GM12865 (cell line): Measurements from ENCODE around the gene C1QTNF4.

Experiments
- DNase-seq: peaks from one replicate; pipeline ENCODE4 v3.0.0; 2010; ENCODE audit warnings: low read depth
- H3K4me3 ChIP-seq: 2 replicates; pipeline ENCODE4 v1.5.1; 2011; ENCODE audit warnings: mild to moderate bottlenecking, low read depth, low read length, control low read depth
- CTCF ChIP-seq: IDR thresholded peaks from 2 replicates; pipeline ENCODE4 v1.5.1; 2011; ENCODE audit warnings: low read length, control low read depth, low read depth, inconsistent platforms; ENCODE audit not compliant: insufficient read depth; ENCODE audit errors: missing control alignments

The C1QTNF4 gene

DNA sequence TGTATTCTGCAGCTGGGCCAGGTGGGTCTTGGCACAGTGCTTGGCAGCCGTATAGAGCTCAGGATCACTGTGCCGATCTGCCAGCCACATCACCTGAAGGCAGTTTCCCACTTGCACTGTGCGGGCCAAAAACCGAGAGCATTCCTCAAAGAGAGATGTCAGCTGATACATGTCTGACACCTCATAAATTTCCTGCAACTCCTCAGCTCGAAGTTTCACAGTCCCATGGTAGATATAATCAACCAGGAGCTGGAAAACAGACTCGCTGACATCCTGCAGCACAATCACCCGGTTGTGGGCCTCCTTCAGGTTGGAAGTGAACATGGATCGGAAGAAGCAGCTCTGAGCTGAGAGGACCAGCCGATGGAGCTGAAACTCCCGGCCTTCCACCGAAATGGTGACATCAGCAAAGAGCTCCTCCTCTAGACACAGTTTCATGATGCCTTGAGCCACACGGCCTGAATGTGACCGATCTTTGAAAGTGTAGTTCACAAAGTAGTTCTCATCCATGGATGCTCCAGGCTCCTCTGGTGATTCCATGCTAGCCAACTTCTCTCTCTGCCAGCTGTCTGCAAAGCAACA, 16.7 kb downstream of the C1QTNF4 start:
- no peak for DNase-seq
- TF ChIP-seq CTCF: no peak
- peak overlapping the region; percentile 86 for H3K4me3 ChIP-seq

GRCh38 chr11:47573321-47573720, 20.9 kb downstream of the C1QTNF4 start:
- H3K4me3 ChIP-seq: no peak overlapping the region
- no peak for DNase-seq
- no peak for TF ChIP-seq CTCF

- TF ChIP-seq CTCF: no peak
- H3K4me3 ChIP-seq: no peak overlapping the region
- no peak for DNase-seq
These were observed 21.4 kb downstream of the C1QTNF4 start for GRCh38 chr11:47572715-47573255.

- TF ChIP-seq CTCF: no peak
- H3K4me3 ChIP-seq: no peak overlapping the region
- DNase-seq: no peak
These were observed 22.3 kb downstream of the C1QTNF4 start for GRCh38 chr11:47571895-47572294.

- no peak overlapping the region for H3K4me3 ChIP-seq
- no peak for DNase-seq
- TF ChIP-seq CTCF: no peak
These were observed 22.9 kb downstream of the C1QTNF4 start for GRCh38 chr11:47571357-47571729.

- no peak for TF ChIP-seq CTCF
- H3K4me3 ChIP-seq: no peak overlapping the region
- no peak for DNase-seq
These were observed 23.4 kb downstream of the C1QTNF4 start for GRCh38 chr11:47570651-47571356.
